ENCODE measurements around the gene PLCL2.
"Not testable (repeated sequence)": the region's sequence is repeated elsewhere in the genome, so short reads cannot be mapped to it uniquely, and the experiment has no call there.

The PLCL2 gene

GRCh38 chr3:17090280-17090983 lies 205.7 kb downstream of the PLCL2 start:
- no peak for DNase-seq (ENCODE audit: extremely low spot score, insufficient read length, low read depth)
- FAIRE-seq = no peak

- FAIRE-seq = no peak
Observed at GRCh38 chr3:17091910-17092582, 207.3 kb downstream of the PLCL2 start.

GRCh38 chr3:17092583-17092933 lies 207.8 kb downstream of the PLCL2 start:
- no peak for FAIRE-seq
- no peak for DNase-seq (ENCODE audit: extremely low spot score, insufficient read length, low read depth)

More at GRCh38 chr3:17091910-17092582, 207.3 kb downstream of the PLCL2 start:
- no peak for DNase-seq (ENCODE audit: extremely low spot score, insufficient read length, low read depth)

- DNase-seq (ENCODE audit: extremely low spot score, insufficient read length, low read depth) (no peak), FAIRE-seq (no peak)
Observed at GRCh38 chr3:17094551-17094950, 209.8 kb downstream of the PLCL2 start.

GRCh38 chr3:17103579-17103978 lies 218.8 kb downstream of the PLCL2 start:
- DNase-seq (ENCODE audit: extremely low spot score, insufficient read length, low read depth) = no peak
- FAIRE-seq = no peak

GRCh38 chr3:17106801-17107200 lies 222.0 kb downstream of the PLCL2 start:
- not testable (repeated sequence) for DNase-seq (ENCODE audit: extremely low spot score, insufficient read length, low read depth)

GRCh38 chr3:17110660-17111396 lies 226.1 kb downstream of the PLCL2 start:
- DNase-seq (ENCODE audit: extremely low spot score, insufficient read length, low read depth) (no peak), FAIRE-seq (no peak)

More at GRCh38 chr3:17106801-17107200, 222.0 kb downstream of the PLCL2 start:
- FAIRE-seq = not testable (repeated sequence)

- DNase-seq (ENCODE audit: extremely low spot score, insufficient read length, low read depth) (no peak), FAIRE-seq (no peak)
Observed at GRCh38 chr3:17111586-17111985, 226.8 kb downstream of the PLCL2 start.

GRCh38 chr3:17115186-17115585 lies 230.4 kb downstream of the PLCL2 start:
- FAIRE-seq (no peak), DNase-seq (ENCODE audit: extremely low spot score, insufficient read length, low read depth) (no peak)

GRCh38 chr3:17116007-17116600 lies 231.3 kb downstream of the PLCL2 start:
- no peak for FAIRE-seq

GRCh38 chr3:17118771-17119170 lies 234.0 kb downstream of the PLCL2 start:
- no peak for FAIRE-seq
- DNase-seq (ENCODE audit: extremely low spot score, insufficient read length, low read depth) = no peak

More at GRCh38 chr3:17116007-17116600, 231.3 kb downstream of the PLCL2 start:
- no peak for DNase-seq (ENCODE audit: extremely low spot score, insufficient read length, low read depth)

GRCh38 chr3:17119201-17120072 lies 234.7 kb downstream of the PLCL2 start:
- FAIRE-seq (no peak), DNase-seq (ENCODE audit: extremely low spot score, insufficient read length, low read depth) (no peak)

GRCh38 chr3:17120115-17120514 lies 235.4 kb downstream of the PLCL2 start:
- DNase-seq (ENCODE audit: extremely low spot score, insufficient read length, low read depth) (no peak), FAIRE-seq (no peak)

GRCh38 chr3:17121336-17121735 lies 236.6 kb downstream of the PLCL2 start:
- DNase-seq (ENCODE audit: extremely low spot score, insufficient read length, low read depth) (no peak), FAIRE-seq (no peak)

GRCh38 chr3:17122758-17123157 lies 238.0 kb downstream of the PLCL2 start:
- no peak for FAIRE-seq
- DNase-seq (ENCODE audit: extremely low spot score, insufficient read length, low read depth) = no peak

- FAIRE-seq (no peak), DNase-seq (ENCODE audit: extremely low spot score, insufficient read length, low read depth) (no peak)
Observed at GRCh38 chr3:17125738-17126442, 241.1 kb downstream of the PLCL2 start.

- not testable (repeated sequence) for DNase-seq (ENCODE audit: extremely low spot score, insufficient read length, low read depth); FAIRE-seq
Observed at GRCh38 chr3:17128671-17129070, 243.9 kb downstream of the PLCL2 start.

- FAIRE-seq = no peak
- DNase-seq (ENCODE audit: extremely low spot score, insufficient read length, low read depth) = no peak
Observed at GRCh38 chr3:17129556-17129955, 244.8 kb downstream of the PLCL2 start.

GRCh38 chr3:17130956-17131355 lies 246.2 kb downstream of the PLCL2 start:
- no peak for DNase-seq (ENCODE audit: extremely low spot score, insufficient read length, low read depth)

More at GRCh38 chr3:17130956-17131355, 246.2 kb downstream of the PLCL2 start:
- FAIRE-seq = no peak

All from GM18507 (cell line).